Neural cell (in vitro differentiated cells): Measurements from ENCODE around the gene TRIO.

Experiments used
- SMC3 ChIP-seq: fragments of 450-650 bp; conservative IDR thresholded peaks from 2 replicates; pipeline ENCODE4 v1.6.1; 2014; ENCODE audit warnings: antibody characterized with exemption, mild to moderate bottlenecking, moderate library complexity; ENCODE audit not compliant: poor library complexity
- TAF1 ChIP-seq: IDR thresholded peaks from 2 replicates; pipeline ENCODE4 v1.6.1; 2012; ENCODE audit warnings: low read depth
- TF ChIP-seq, protein P1 (sequence below): fragments of 450-650 bp; IDR thresholded peaks from 2 replicates; pipeline ENCODE4 v1.5.1; 2014; ENCODE audit warnings: antibody characterized with exemption, mild to moderate bottlenecking, moderate library complexity; ENCODE audit not compliant: poor library complexity, severe bottlenecking

DNA sequence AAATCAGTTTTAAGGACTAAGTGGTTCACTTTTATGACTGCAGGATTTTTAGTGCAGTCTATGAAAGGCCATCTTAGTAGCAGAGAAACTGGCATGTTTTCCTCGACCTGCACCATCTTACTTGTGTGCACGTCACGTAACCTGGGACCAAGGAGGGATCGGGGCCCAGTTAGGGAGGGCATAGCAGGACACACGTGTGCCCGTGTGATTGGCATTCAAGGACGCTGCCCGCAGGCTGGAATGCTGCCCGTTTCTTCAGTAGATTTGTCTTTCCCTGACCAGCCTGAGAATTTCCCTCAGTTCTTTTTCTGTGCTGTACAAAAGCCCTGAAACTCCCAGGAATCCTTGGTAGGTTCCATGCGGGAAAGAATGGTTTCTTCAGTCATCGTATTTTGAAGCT is 196.3 kb downstream of the TRIO start:
- no peak for TF ChIP-seq SMC3
- no peak for TF ChIP-seq TAF1
- TF ChIP-seq, protein P1, sequence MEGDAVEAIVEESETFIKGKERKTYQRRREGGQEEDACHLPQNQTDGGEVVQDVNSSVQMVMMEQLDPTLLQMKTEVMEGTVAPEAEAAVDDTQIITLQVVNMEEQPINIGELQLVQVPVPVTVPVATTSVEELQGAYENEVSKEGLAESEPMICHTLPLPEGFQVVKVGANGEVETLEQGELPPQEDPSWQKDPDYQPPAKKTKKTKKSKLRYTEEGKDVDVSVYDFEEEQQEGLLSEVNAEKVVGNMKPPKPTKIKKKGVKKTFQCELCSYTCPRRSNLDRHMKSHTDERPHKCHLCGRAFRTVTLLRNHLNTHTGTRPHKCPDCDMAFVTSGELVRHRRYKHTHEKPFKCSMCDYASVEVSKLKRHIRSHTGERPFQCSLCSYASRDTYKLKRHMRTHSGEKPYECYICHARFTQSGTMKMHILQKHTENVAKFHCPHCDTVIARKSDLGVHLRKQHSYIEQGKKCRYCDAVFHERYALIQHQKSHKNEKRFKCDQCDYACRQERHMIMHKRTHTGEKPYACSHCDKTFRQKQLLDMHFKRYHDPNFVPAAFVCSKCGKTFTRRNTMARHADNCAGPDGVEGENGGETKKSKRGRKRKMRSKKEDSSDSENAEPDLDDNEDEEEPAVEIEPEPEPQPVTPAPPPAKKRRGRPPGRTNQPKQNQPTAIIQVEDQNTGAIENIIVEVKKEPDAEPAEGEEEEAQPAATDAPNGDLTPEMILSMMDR, result no peak
